Activated T-helper 17 cell treated with anti-CD3 and anti-CD28 coated beads, Interleukin-2, amount 50 U/mL, for 72 hours (primary cell): ENCODE measurements around the gene TRAPPC2L. TPM values are rescaled to one million over a fixed set of nuclear protein-coding genes. Genes with fewer than 3 reads are reported as not detected.

Source experiments
- ATAC-seq: fragments of 150-1000 bp; cut with Tn5 transposase; replicated peaks from 2 replicates; pipeline ENCODE4 v1.10.0; 2021; ENCODE audit warnings: mild to moderate bottlenecking, moderate library complexity
- H3K27ac Mint-ChIP-seq: one replicate; pipeline ENCODE4 v1.8.0; 2022; ENCODE audit warnings: mixed read lengths
- H3K27me3 Mint-ChIP-seq: one replicate; pipeline ENCODE4 v1.8.0; 2022; ENCODE audit warnings: mixed read lengths
- H3K36me3 Mint-ChIP-seq: one replicate; pipeline ENCODE4 v1.8.0; 2022; ENCODE audit warnings: low read depth, mild to moderate bottlenecking, mixed read lengths
- H3K4me1 Mint-ChIP-seq: one replicate; pipeline ENCODE4 v1.8.0; 2022; ENCODE audit warnings: mixed read lengths
- H3K4me3 Mint-ChIP-seq: one replicate; pipeline ENCODE4 v1.8.0; 2022; ENCODE audit warnings: mild to moderate bottlenecking, mixed read lengths
- H3K9me3 Mint-ChIP-seq: one replicate; pipeline ENCODE4 v1.8.0; 2022; ENCODE audit warnings: mixed read lengths
- total RNA-seq, 2 donors: library from RNA; stranded (reverse); gene quantifications; one replicate each; pipeline ENCODE4 v1.2.3, GENCODE V29; 2022

The TRAPPC2L gene
- total RNA-seq, 2 donors from 2014 or later: 51.1 to 73.9 TPM

DNA sequence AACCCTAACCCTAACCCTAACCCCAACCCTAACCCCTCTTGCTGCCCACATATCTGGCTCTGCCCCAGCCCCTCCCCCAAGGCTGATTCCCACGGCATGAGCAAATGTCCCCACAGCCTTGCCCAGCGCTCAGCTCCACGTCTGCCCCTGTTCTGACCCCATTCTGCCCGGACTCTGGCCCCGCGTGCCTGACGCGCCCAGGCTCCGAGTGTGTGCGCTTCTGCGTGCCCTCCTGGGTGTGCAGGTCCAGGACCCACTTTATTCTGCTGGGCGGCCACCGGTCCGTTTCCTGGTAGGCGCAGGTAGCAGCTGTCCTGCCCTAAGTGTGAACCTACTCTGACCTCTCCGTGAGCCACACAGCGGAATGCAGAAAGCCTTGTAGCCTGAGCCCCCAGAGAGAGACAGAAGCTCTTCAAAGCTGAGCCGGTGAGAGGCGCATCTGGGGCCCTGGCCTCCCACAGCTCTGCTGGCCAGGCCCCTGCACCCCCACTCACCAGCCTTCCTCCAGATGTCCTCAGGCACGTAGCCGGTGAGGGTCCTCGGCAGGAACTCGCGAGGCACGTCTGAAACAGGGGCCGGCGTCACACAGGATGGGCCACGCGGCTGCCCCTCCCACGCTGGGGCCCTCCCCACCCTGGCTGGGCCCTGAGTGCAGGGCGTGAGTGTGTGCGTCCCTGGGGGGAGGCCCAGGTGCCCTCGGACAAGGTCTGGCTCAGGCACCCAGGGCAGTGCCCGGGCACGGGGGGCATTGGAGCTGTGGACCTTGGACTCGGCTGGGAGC, 23.5 kb downstream of the TRAPPC2L start:
- no peaks in the 10 kb centered on the region for H3K9me3 Mint-ChIP-seq
- no peak overlapping the region for H3K27ac Mint-ChIP-seq
- no peaks in the 10 kb centered on the region for H3K4me1 Mint-ChIP-seq
- no peak overlapping the region for H3K4me3 Mint-ChIP-seq
- no peaks in the 10 kb centered on the region for H3K36me3 Mint-ChIP-seq
- H3K27me3 Mint-ChIP-seq: no peaks in the 10 kb centered on the region
- ATAC-seq: no peak

DNA sequence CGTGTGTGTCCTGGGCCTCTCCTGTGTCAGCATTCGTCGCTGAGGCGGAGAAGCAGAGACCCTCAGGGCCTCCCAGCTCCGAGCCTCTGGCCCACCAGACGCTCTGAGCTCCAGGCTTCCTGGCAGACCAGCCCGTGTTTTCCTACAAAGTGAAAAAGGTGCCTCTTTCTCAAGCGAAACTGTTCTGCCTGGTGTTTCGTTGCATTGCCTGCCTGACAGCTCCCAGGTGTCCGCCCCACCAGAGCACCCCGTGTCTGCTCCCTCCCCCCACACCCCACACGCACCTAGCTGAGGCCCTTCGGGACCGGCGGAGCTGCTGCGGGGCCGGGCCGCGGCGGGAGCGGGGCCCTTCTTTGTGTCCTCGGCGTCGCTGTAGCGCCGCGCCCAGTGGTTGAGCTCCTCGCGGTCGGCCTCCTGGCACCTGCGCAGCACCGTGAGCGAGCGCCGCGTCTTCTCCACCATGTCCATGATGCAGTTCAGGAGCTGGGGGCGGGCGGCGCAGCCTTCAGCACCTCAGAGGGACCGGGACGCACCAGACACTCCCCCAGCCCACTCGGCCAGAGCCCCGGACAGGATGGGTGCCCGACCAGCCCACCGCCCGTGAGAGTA, 24.2 kb downstream of the TRAPPC2L start:
- H3K27me3 Mint-ChIP-seq: no peaks in the 10 kb centered on the region
- ATAC-seq: no peak
- H3K4me3 Mint-ChIP-seq: no peak overlapping the region
- no peaks in the 10 kb centered on the region for H3K36me3 Mint-ChIP-seq
- H3K27ac Mint-ChIP-seq: no peak overlapping the region
- H3K4me1 Mint-ChIP-seq: no peaks in the 10 kb centered on the region
- H3K9me3 Mint-ChIP-seq: no peaks in the 10 kb centered on the region

DNA sequence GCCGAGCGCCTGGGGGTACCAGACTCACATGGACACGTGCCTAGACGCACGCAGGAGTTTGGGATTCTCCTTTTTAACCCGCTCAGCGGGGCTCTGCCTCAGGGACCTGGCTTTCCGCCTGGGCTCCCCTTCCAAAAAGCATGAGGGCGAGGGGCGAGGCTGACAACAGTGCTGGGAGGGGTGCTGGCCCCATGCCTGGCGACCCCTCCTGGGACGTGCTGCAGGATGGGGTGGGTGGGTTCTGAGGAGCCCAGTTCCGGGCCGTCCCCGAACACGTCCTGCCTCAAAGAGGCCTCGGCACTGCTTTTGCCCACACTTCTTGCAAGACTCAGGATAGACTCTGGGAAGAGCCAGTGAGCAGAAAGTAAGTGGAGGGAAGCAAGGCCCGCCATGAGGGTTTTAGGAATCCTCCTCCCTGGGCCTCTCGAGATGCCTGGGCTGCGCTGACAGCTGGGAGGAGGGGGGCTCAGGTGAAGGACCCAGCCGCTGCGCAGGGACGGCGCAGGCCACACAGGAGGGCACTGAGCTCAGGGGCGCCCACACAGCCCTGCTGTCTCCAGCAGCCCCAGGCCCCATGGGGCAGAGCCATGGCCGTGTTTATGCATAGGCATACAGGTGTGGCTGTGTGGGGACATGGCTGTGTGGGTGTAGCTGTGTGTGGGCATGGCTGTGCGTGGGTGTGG, 24.9 kb downstream of the TRAPPC2L start:
- Mint-ChIP-seq H3K36me3 (no peaks in the 10 kb centered on the region), H3K27me3 (no peaks in the 10 kb centered on the region), H3K9me3 (no peaks in the 10 kb centered on the region), H3K4me1 (no peaks in the 10 kb centered on the region), H3K4me3 (no peak overlapping the region), H3K27ac (peak overlapping the region; percentile 41)
- ATAC-seq: no peak

DNA sequence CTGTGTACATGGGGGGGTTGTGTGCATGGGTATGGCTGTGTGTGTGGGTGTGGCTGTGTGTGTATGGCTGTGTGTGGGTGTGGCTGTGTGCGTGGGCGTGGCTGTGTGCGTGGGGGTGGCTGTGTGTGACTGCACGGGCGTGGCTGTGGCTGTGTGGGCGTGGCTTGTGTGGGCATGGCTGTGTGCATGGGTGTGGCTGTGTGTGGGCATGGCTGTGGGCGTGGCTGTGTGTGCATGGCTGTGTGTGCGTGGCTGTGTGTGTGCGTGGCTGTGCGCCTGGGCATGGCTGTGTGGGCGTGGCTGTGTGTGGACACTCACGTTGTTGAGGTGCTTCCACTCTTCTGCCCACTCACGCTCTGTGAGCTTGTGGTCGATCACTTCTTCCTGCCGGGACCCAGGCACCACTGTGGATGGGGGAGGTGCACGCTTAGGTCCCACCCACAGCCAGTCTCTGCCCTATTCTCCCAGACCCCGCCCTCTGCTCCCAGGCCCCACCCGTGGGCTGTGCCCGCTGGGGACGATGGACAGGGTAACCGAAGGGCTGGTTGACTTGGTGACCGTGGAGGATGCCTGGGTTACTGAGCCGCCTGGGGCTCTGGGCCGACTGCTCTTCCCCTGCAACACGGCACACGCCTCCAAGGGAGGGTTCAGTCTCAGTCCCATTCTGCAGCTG, 25.6 kb downstream of the TRAPPC2L start:
- Mint-ChIP-seq H3K4me1 (no peaks in the 10 kb centered on the region), H3K27me3 (no peaks in the 10 kb centered on the region), H3K36me3 (no peaks in the 10 kb centered on the region), H3K27ac (peak overlapping the region; percentile 41), H3K4me3 (no peak overlapping the region), H3K9me3 (no peaks in the 10 kb centered on the region)
- no peak for ATAC-seq

DNA sequence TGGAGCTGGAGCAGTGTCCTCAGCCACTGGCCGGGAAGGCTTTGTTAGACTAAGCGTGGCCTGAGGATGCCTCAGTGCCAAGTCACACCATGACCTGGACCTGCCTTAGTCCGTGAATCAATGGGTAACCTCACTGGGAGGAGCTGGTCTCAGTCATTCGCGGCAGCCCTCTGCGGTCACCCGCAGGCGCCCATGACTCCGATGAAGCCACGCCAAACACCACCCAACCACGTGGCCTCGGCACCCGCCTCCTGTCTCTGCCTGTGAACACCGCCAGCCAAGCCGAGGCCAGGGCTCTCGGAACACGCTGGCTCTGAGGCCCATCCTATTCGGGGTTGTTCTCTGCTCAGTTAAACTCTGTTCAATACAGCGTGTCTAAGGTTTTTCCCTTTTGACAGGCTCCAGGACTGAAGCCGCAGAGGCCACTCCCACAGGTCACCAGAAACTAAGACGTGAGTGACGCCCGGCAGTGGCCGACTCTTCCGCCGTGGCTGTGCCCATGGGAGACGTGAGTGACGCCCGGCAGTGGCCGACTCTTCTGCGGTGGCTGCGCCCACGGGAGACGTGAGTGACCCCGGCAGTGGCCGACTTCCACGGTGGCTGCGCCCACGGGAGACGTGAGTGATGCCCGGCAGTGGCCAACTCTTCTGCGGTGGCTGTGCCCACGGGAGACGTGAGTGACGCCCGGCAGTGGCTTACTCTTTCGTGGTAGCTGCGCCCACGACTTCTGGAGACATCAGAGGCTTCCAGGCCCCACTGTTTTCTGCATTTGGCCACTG, 26.4 kb downstream of the TRAPPC2L start:
- Mint-ChIP-seq H3K4me1 (no peaks in the 10 kb centered on the region), H3K27me3 (no peaks in the 10 kb centered on the region), H3K27ac (no peak overlapping the region)

DNA sequence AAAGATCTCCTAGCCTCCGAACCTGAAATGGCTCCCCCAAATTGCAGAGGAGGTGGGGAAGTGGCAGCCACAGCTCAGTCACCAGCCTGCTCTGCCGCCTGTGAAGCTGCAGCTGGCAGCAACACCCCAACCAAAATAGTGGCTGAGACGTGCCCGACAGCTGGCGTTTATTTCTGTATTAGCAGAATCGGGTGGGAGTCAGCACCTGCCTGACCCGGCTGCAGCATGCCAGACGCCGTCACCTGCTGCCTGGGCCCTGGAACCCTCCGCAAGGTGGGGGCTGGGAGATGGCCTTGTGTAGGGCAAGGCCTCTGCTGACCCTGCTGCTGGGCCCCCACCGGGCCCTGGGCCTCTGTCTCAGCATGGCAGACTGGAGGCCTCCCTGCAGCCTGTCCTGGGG, 27.0 kb downstream of the TRAPPC2L start:
- ATAC-seq: no peak
- H3K36me3 Mint-ChIP-seq: no peaks in the 10 kb centered on the region
- no peaks in the 10 kb centered on the region for H3K27me3 Mint-ChIP-seq
- H3K4me1 Mint-ChIP-seq: no peaks in the 10 kb centered on the region
- H3K4me3 Mint-ChIP-seq: no peak overlapping the region
- H3K9me3 Mint-ChIP-seq: no peaks in the 10 kb centered on the region
- no peak overlapping the region for H3K27ac Mint-ChIP-seq

More for the DNA sequence above, 26.4 kb downstream of the TRAPPC2L start:
- Mint-ChIP-seq H3K9me3 (no peaks in the 10 kb centered on the region), H3K4me3 (no peak overlapping the region), H3K36me3 (no peaks in the 10 kb centered on the region)
- no peak for ATAC-seq

DNA sequence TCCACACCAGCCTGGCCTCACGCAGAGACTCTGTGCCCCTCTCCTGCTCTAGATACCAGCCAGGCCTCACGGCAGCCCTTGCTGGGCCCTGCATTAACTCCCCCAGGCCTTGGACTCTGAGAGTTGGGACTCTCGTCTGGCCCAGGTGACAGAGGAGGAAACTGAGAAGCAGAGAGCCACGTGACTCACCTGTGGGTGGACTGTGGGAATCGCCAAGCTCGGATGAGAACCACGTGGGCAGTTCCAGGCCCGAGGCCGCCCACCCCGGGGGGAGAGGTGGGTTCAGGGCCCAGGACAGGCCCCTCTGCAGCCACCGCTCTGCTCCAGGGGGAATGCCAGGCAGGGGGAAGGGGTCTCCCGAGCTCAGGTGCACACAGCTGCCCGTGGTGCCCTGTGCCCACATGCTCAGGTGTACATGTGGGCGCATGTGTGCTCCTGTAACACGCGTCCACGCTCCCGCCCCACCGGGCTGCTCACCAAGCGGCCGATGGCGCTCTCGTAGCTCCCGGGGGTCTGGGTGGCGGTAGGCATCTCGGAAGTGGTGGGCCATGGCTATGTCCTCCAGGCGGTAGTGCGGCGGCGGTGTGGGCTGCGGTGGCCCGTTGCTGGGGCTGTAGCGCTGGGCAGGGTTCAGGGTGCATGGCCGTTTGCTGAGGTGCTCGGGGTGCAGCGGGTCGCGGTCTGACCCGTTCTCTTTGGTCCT, 27.8 kb downstream of the TRAPPC2L start:
- Mint-ChIP-seq H3K36me3 (no peaks in the 10 kb centered on the region), H3K27me3 (no peaks in the 10 kb centered on the region), H3K4me1 (no peaks in the 10 kb centered on the region), H3K27ac (no peak overlapping the region), H3K4me3 (no peak overlapping the region), H3K9me3 (no peaks in the 10 kb centered on the region)
- ATAC-seq: no peak

DNA sequence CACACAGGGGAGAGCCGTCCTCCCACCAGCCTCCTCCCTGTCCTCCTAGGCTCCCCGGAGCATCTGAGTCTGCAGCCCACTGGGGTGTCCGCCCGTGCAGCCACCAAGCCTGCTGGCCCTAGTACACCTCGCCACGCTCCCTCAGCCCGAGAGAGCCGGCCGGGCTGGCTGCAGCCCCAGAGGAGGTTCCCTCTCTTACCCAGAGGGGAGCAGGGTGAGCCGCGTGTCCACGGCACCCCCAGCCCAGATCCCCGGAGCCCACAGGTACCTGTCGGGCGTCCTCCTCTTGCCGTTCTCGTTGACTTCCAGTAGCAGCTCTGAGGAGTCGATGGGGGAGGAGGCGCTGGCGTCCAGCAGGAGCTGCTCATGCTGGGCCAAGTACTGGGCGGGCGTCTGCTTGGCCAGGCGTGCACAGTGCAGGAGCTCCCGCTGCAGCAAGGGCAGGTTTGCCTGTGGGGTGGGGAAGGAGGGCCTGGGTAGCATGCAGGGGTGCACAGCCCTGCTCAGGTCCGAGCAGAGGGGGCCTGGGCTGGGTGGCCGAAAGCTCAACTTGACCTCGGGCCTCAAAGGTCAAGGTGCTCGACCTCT, 28.9 kb downstream of the TRAPPC2L start:
- Mint-ChIP-seq H3K27me3 (no peaks in the 10 kb centered on the region), H3K36me3 (no peaks in the 10 kb centered on the region)

DNA sequence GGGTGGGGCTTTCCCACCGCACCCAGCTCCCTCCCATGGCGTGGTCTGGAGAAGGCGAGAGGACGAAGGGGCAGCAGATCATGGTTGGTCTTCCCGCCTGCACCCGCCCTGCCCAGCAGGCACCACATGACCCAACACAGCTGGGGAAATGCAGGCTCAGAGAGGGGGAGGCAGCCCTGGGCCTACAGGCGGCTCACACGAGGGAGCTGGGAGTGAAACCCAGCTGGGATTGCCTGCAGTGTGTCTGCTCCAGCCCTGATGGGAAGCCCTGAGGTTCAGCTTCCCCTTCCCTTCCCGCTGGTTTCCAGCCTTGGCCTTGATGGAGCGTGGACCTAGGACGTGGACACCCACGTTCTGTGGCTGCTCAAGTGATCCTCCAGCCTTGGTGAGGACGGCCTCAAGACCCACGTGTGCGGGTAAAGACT, 29.5 kb downstream of the TRAPPC2L start:
- Mint-ChIP-seq H3K4me3 (no peak overlapping the region), H3K27ac (no peak overlapping the region)
- ATAC-seq: no peak

More for the DNA sequence above, 28.9 kb downstream of the TRAPPC2L start:
- Mint-ChIP-seq H3K9me3 (no peaks in the 10 kb centered on the region), H3K27ac (no peak overlapping the region), H3K4me1 (no peaks in the 10 kb centered on the region), H3K4me3 (no peak overlapping the region)
- no peak for ATAC-seq

DNA sequence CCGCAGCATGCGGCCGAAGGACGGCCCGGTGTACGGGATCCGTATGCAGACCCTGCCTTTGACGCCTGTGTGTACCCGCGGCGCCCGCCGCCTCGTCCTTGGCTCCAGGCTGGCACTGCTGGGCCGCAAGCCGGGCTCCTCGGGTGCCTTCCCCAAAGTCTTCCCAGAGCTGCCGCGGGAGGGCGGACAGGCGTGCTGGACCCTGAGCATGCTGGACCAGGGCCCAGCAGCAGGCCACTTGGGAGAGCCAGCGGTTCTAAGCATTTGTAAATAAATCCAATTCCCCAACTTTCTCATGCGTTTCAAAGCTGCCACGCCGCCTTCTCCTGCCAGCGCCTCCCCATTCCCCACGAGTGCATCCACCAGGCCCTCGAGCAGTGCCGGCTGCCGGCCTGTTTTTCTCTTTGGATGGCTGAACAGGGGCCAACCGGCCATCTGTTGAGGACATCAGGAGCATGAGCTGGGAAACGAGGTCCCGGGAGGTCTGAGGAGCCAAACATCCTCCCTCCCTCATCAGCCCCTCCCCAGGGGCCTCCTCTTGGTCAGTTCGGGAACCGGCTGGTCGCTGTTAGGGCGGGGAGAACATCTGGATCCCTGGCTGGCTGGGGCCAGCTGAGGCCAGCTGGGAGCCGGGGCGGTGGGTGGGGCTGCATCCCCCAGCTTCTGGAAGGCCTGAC, 30.1 kb downstream of the TRAPPC2L start:
- no peak for ATAC-seq
- Mint-ChIP-seq H3K4me1 (no peaks in the 10 kb centered on the region), H3K36me3 (no peaks in the 10 kb centered on the region), H3K9me3 (no peaks in the 10 kb centered on the region), H3K27ac (no peak overlapping the region), H3K4me3 (no peak overlapping the region), H3K27me3 (no peaks in the 10 kb centered on the region)

More for the DNA sequence above, 29.5 kb downstream of the TRAPPC2L start:
- H3K9me3 Mint-ChIP-seq: no peaks in the 10 kb centered on the region
- no peaks in the 10 kb centered on the region for H3K27me3 Mint-ChIP-seq
- no peaks in the 10 kb centered on the region for H3K4me1 Mint-ChIP-seq
- H3K36me3 Mint-ChIP-seq: no peaks in the 10 kb centered on the region

DNA sequence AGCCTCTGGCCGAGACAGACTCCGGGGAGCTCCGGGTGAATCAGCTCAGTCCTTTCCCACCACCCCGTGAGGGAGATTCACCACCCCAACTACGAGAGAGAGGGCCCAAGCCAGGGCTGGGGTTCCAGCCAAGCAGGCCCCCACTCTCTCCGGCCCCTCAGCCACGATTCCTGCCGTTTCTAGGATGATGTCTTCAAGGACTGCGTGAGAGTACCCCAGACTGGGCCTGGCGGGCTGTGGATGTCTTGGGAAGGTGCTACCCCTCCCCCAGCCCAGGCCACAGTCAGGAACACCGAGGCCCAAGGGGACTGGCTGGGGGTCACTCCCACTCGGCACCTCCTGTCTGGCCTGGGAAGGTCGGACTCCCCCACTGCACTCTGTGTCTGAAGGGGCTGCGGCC, 31.1 kb downstream of the TRAPPC2L start:
- no peaks in the 10 kb centered on the region for H3K36me3 Mint-ChIP-seq
- no peaks in the 10 kb centered on the region for H3K4me1 Mint-ChIP-seq
- H3K27me3 Mint-ChIP-seq: no peaks in the 10 kb centered on the region

DNA sequence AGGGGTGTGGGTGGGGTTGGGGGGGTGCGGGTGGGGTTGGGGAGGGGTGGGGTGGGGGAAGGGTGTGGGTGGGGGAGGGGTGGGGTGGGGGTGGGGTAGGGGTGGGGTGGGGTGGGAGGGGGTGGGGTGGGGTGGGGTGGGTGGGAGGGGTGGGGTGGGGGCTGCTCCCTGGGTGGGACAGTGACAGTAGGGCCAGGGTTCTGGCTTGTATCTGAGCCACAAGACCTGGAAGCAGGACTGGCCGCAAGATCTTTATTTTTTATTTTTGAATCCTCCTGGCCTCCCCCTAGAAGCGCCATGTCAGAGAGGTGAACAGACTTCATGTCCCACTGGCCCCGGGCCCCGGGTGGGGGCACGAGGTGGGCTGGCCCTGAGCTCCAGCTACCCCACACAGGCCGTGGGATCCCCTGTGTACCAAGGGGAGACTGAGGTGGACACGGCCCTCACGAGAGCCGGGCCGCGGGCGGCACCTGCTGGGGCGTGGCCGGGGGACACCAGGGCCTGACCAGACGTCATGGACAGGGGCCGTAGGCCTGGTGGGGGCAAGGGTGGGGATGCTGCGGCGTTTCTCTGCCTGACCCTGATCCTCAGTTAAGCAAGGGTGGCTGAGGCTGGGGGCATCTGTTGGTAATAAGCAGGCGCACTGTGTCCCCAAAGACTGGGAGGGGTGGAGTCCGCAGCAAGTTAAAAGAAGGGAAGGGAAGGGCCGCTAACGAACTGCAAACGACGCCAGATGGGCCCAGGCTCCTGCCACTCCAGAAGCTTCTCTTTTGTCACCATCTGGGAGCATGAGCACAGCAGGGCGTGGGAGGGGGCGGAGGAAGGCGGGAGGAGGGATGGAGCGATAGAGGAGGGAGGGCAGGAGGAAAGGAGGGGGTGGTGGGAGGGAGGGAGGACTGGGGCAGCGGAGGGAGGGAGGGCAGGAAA, 31.8 kb downstream of the TRAPPC2L start:
- Mint-ChIP-seq H3K4me1 (no peaks in the 10 kb centered on the region), H3K4me3 (no peak overlapping the region), H3K9me3 (no peaks in the 10 kb centered on the region), H3K27me3 (no peaks in the 10 kb centered on the region), H3K27ac (no peak overlapping the region), H3K36me3 (no peaks in the 10 kb centered on the region)
- no peak for ATAC-seq

More for the DNA sequence above, 31.1 kb downstream of the TRAPPC2L start:
- H3K4me3 Mint-ChIP-seq: no peak overlapping the region
- H3K27ac Mint-ChIP-seq: no peak overlapping the region
- no peaks in the 10 kb centered on the region for H3K9me3 Mint-ChIP-seq
- ATAC-seq: no peak
